HFFc6 (cell line): ENCODE results near the gene FGF14. TPM values are rescaled to one million over a fixed set of nuclear protein-coding genes. Genes with fewer than 3 reads are reported as not detected.

ENCODE experiments used
- DNase-seq: peaks from one replicate; pipeline ENCODE4 v3.0.0-alpha.2; 2018
- H3K27ac Mint-ChIP-seq: 2 replicates; pipeline ENCODE4 v1.8.0; 2020; ENCODE audit warnings: mild to moderate bottlenecking, mixed read lengths
- H3K27me3 Mint-ChIP-seq: 2 replicates; pipeline ENCODE4 v1.8.0; 2021; ENCODE audit warnings: mild to moderate bottlenecking, moderate library complexity, mixed read lengths; ENCODE audit not compliant: insufficient read depth
- H3K36me3 Mint-ChIP-seq: 2 replicates; pipeline ENCODE4 v1.8.0; 2021; ENCODE audit warnings: low read depth, mixed read lengths
- H3K4me1 Mint-ChIP-seq: 2 replicates; pipeline ENCODE4 v1.8.0; 2020; ENCODE audit warnings: low read depth, mixed read lengths
- H3K4me3 Mint-ChIP-seq: 2 replicates; pipeline ENCODE4 v1.8.0; 2020; ENCODE audit warnings: mild to moderate bottlenecking, moderate library complexity, mixed read lengths
- H3K9me3 Mint-ChIP-seq: 2 replicates; pipeline ENCODE4 v1.8.0; 2020; ENCODE audit warnings: mild to moderate bottlenecking, mixed read lengths
- total RNA-seq, 6 experiments: library from RNA; stranded (reverse); fragmentation: NEBNext Ultra II Directional; extraction: Animal tissue kit (Norgen Biotek cat#: 25700); gene quantifications; 2 replicates in 1 of 6; 3 replicates in 5 of 6; pipeline ENCODE4 v1.2.3, GENCODE V29; 2021
- TF ChIP-seq, protein P1 (sequence below): fragments of 200-600 bp; sonication (generic); IDR thresholded peaks from 2 replicates; pipeline ENCODE4 v1.5.0; 2021; ENCODE audit warnings: antibody characterized with exemption, mild to moderate bottlenecking

FGF14 gene
- total RNA-seq, 6 experiments from 2014 or later = 0.02 to 0.03 TPM; not detected in 4

DNA sequence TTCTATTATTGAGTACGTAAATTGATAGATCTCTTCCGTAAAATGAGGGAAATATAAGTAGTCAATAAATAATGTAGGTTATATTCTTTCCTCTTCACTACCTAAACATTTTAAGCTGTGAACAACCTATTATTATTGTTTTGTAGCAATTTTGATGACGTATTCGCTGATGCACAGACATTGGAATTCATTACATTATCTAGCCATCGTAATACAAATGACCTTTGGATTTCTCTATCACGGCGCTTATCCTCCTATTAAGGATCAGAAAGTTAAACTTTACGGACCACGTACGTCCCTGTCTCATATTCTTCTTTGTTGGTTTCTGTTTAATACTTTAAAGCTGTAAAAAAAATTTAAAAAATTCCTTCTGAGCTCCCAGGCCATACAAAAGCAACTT lies 684.5 kb downstream of the FGF14 start:
- DNase-seq = no peak
- Mint-ChIP-seq H3K4me1 (no peaks in the 10 kb centered on the region), H3K4me3 (no peak overlapping the region), H3K9me3 (no peaks in the 10 kb centered on the region), H3K27ac (no peak overlapping the region), H3K27me3 (no peaks in the 10 kb centered on the region), H3K36me3 (peaks cover 32% of the 10 kb centered on the region)
- TF ChIP-seq, protein P1, sequence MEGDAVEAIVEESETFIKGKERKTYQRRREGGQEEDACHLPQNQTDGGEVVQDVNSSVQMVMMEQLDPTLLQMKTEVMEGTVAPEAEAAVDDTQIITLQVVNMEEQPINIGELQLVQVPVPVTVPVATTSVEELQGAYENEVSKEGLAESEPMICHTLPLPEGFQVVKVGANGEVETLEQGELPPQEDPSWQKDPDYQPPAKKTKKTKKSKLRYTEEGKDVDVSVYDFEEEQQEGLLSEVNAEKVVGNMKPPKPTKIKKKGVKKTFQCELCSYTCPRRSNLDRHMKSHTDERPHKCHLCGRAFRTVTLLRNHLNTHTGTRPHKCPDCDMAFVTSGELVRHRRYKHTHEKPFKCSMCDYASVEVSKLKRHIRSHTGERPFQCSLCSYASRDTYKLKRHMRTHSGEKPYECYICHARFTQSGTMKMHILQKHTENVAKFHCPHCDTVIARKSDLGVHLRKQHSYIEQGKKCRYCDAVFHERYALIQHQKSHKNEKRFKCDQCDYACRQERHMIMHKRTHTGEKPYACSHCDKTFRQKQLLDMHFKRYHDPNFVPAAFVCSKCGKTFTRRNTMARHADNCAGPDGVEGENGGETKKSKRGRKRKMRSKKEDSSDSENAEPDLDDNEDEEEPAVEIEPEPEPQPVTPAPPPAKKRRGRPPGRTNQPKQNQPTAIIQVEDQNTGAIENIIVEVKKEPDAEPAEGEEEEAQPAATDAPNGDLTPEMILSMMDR = no peak

DNA sequence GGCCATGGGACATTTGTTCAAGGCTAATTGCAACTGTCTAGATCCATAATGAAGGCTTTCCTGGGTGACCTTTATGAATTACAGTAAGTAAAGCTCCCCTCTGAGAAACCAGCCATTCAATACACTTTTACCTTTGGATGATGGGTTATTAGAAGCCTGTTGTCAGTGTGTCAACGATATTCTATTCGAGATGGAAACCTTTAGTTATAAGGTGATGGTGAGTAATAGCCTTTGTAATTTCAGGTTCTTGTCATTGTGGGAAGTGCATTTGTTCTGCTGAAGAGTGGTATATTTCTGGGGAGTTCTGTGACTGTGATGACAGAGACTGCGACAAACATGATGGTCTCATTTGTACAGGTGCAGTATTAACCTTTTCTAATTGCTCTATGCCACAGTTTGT lies 687.7 kb downstream of the FGF14 start:
- Mint-ChIP-seq H3K4me1 (no peaks in the 10 kb centered on the region), H3K36me3 (peaks cover 43% of the 10 kb centered on the region), H3K4me3 (no peak overlapping the region), H3K27me3 (no peaks in the 10 kb centered on the region), H3K9me3 (no peaks in the 10 kb centered on the region), H3K27ac (no peak overlapping the region)
- no peak for DNase-seq
- TF ChIP-seq, protein P1 = no peak

DNA sequence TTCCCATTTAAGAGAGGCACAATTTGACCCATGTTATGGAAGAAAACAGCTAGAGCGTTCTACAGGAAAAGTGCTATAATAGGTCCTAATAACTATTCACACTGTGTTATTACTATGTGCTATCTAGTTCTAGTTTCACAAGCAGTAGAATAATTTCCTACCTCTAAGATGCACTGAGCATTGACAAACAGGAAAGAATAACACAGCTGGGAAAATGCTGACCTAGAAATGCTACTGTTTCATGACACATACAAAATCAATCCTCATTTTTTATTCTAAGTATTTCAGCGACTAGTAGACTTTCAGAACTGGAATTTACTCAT lies 689.9 kb downstream of the FGF14 start:
- Mint-ChIP-seq H3K36me3 (peaks cover 42% of the 10 kb centered on the region), H3K4me1 (peaks cover 4% of the 10 kb centered on the region), H3K9me3 (no peaks in the 10 kb centered on the region), H3K27me3 (no peaks in the 10 kb centered on the region), H3K27ac (no peak overlapping the region), H3K4me3 (no peak overlapping the region)
- TF ChIP-seq, protein P1 = no peak
- no peak for DNase-seq

DNA sequence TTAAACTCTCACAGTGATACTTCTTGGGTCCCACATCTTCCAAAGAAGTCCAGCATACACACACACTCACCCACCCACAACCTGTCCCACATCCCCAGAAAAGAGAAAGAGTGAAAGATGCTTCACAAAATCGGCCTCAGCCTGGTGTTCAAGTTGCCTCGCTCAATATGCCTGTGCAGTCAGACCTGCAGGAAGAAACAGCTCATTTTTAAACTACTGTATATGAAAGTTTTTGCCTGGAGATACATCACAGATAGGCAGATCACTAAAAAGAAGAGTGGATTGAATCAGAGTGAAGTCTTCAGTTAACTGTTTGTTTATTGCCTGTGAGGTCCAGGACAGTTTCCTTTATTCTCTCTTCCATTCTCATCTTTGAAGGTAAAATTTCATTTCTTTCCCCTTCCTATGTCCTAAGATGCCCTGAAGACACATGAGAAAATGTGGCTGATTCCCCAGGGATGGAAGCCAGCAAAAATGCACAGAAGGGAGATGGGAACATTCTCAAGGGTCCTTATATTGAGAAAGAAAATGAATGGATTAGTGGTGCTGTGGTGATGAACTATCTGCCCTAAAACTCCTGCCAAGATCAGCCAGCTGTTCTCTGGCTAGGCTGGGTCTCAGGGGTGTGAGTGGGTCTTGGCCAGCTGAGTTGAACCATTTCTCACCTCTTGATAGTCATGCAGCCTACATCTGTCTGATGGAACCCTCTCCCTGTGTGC lies 690.4 kb downstream of the FGF14 start:
- Mint-ChIP-seq H3K9me3 (no peaks in the 10 kb centered on the region), H3K27me3 (no peaks in the 10 kb centered on the region), H3K4me3 (no peak overlapping the region), H3K27ac (no peak overlapping the region), H3K36me3 (peaks cover 43% of the 10 kb centered on the region), H3K4me1 (peaks cover 9% of the 10 kb centered on the region)
- TF ChIP-seq, protein P1 = no peak
- DNase-seq = no peak

DNA sequence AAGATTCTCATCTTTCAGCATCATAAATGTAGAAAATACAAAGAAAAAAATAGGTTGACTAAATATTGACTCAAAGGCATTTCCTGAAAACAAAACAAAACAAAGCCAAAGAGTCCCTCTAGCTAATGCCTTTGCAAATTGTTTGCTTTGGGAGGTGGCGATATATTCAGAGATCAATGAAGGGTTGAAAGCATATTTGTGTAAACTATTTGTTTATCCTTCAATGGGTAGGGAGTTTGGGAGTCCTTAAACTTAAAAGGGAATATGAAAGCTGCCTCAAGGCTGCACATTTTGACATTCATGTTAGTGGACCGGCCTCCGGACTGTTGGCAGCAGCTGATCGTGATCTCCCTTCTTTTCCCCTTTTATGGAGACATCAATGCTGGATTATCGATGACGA lies 691.9 kb downstream of the FGF14 start:
- no peak overlapping the region for H3K27ac Mint-ChIP-seq
- H3K9me3 Mint-ChIP-seq = no peaks in the 10 kb centered on the region
- H3K4me3 Mint-ChIP-seq = no peak overlapping the region
- no peaks in the 10 kb centered on the region for H3K27me3 Mint-ChIP-seq
- TF ChIP-seq, protein P1 = no peak
- H3K36me3 Mint-ChIP-seq = peaks cover 48% of the 10 kb centered on the region
- H3K4me1 Mint-ChIP-seq = peaks cover 17% of the 10 kb centered on the region
- DNase-seq = no peak
